GM18867 (cell line): ENCODE measurements around the gene GTPBP3.

Experiments used
- ATAC-seq: cut with Tn5 transposase; IDR thresholded peaks from one replicate; pipeline ENCODE4 v1.9.1; 2021; ENCODE audit warnings: mild to moderate bottlenecking, moderate library complexity; ENCODE audit not compliant: unreplicated experiment

The GTPBP3 gene

DNA sequence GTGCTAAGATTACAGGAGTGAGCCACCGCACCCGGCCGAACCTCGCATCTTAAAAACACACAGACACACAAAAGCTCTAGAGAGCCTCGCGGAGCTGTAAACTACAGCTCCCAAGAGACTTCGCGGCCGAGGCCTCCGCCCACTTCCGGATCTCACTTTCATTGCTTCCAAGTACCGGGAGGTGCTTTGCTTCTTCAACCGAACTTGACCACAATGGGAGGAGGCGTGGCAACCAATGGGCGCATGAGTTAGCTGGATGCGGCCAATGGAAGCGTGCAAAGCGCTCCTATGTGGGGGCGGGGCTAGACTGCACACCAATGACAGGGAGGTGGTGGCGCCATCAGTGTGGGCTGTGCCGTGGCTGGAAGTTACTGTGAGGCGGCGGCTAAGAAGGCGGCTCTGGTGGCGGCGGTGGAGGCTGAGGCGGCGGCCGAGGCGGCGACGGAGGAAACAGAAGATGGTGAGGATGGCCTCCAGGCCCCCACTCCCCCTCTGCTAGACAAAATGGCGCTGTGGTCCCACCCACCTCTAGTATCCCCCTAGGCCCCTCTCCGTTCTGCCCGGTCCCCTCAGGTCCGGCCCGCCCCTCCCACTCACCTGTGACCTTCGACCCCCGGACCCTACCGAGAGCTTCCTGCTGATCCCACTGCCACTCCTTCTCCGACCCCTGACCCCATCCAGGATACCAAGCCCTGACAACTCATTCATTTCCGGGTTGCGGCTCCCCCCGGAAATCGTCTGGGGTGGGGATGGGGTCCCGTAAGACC, 28.0 kb upstream of the GTPBP3 start, which contains the start of gene DDA1:
Gene DDA1, plus strand, starts transcription at position 366 of the 767 bp plus-strand sequence. Its CDS starts 92 bp downstream, at position 458.
- ATAC-seq, result peak; percentile 58

DNA sequence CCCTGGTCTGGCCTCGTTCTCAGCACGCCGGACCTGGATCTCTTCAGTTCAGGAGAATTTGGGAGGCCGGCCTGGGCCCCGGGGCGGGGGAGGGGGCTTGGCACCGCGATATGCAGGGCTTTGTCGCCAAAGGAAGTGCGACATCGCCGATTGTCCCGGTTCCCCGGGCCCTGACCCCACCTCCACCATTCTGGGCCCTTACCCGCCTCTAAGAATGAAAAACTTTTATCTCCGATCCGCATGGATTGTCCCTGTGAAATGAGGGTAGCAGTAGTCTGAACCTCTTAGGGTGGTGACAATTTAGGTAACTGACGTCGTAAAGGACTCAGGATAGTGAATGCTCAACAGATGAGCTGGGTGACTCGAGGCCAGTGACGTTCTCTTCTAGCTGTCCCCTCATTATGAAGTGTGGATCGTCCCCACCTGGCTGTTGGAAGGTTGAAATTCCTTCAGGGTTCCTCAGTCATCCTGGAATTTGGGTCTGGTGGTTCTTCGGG, 27.3 kb upstream of the GTPBP3 start:
- ATAC-seq, result no peak

DNA sequence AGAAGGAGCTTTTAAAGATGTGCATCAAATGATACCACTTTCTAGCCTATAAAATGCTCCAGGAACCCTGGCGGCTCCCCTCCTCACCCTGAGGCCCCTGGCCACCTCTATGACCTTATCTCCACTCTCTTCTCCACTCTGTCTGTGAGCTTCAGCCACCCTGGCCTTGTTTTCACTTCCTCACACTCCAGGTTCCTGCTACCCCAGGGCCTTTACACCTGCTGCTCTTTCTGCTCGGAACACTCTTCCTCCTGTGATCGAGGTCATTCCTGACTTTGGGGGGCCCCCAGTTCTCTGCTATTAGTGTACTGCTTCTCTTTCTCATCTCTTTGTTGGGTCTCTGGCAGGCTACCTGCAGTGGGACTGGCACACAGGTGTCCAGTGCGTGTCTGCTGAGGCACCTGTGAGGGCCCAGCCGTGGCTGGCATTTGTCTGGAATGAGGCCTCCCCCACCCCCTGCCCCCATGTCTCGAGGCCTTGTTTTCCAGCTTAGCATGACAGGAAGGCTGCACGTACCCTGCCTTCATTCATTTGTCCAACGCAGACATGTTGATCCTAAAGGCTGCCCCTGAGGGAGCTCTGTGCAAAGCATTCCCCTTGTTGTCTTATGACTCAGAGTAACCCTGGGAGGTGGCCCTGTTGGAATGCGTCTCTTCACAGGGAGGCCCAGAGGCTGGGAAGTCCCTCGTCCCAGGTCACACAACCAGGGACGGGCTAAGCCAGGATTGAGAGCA, 25.7 kb upstream of the GTPBP3 start:
- ATAC-seq, result no peak

DNA sequence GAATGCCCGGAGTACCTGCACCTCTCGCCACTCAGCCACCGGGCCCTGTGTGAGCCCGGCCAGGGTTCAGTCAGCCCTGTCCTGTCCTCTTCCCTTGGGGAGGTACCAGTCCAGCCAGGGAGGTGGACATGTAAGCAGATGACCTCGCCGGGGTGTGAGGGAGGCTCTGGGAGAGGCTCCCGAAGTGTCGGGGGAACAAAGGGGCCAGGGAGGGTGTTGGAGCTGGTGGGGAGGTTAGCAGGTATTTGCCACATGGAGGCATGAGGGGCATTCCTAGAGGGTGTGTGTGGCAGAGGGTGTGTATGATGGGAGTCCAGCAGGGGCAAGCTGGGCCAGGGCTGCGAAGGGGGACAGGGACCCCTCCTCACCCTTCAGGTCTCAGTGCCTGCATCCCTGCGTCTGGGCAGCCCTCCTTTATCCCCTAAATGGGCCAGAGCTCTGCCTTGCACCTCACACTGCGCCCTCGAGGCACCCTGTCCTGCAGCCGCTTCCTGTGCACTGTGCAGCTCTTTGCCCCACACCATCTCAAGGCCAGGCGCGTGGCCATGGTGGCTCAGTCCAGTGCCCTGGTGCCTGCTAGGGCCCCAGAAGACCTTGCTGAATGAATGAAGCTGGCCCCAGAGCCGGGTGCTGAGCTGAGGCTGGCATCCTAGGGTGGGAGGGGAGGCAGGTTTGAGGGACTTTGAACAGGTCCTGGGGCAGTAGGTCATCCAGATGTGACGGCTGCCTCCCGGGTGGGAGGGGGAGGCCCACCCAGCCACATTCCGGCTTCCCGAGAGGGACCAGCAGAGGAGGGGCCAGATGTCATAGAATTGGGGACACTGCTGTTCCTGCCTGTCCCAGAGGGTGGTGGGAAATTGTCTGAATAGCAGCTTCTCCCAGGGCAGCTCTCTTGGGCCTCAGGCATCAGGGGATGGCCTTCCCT, 24.9 kb upstream of the GTPBP3 start:
- no peak for ATAC-seq

DNA sequence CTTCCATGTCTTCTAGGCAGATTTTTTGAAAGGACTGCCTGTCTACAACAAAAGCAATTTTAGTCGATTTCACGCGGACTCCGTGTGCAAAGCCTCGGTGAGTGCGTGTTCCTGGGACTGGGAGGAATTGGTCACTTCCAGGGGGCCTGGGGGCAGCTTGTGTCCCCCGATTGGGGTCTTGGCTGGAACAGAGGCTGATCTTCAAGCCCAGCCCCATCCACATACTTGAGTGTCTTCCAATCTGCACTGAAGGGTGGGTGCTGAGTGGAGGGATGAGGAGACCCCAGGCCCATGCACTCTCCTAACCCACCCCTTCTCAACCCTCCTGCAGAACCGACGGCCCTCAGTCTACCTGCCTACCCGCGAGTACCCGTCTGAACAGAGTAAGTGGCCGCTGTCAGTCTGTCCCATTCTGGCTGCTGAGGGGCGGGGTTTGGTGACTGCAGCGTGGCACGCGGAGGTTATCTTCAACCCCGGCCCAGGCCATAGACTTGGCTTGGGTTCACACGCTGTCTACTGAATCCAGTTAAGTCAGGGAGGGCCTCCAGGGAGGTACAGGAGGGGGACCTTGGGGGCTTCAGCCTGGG, 23.3 kb upstream of the GTPBP3 start:
- no peak for ATAC-seq

DNA sequence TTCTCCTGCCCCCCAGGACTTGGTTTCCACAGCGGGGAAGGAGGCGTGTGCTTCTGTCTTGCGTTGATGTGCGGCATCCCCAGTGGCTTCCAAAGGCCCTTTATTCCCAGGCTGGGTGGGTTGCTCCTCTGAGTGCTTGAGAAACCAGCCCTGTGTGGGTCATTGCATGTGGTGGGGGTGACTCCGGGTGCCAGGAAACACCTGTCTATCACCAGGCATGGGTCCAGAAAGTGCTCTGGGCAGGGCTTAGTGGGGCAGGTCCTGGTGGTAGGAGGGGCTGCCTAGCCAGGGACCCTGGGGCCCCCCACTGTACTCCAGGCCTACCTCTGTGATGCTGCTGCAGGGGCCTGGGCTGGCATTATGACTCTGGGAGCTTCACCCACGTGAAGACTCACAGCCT, 18.4 kb upstream of the GTPBP3 start:
- no peak for ATAC-seq

DNA sequence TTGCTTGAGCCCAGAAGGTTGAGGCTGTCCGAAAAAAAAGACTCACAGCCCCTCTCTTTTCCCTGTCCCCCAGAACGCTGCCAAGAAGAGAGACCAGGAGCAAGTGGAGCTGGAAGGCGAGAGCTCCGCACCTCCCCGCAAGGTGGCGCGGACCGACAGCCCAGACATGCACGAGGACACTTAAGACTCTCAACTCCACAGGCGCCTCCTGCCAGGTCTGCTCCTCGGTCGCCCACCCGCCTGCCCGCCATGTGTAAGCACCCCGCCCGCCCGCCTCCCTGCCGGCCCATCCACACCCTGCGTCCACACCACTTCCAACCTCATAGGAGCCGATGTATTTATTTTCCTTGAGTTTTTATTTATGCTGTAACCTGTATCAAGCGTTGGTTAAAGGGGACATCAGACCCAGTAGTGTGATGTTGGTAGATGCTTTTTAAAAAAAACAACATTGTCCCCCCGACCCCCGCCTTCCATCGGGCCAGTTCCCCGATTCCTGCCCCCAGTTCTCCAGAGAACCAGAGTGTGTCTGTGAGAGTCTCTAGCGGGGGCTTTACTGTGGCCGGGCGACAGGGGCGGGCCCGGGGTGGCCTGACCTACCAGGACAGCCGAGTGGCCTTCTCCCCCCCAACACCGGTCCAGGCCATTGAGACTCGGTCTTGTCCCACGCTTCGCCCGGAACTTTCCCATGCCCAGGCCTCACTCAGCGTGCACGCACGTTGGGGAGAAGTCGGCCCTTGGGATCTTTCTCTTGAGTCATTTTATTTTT, 17.7 kb upstream of the GTPBP3 start:
- no peak for ATAC-seq

DNA sequence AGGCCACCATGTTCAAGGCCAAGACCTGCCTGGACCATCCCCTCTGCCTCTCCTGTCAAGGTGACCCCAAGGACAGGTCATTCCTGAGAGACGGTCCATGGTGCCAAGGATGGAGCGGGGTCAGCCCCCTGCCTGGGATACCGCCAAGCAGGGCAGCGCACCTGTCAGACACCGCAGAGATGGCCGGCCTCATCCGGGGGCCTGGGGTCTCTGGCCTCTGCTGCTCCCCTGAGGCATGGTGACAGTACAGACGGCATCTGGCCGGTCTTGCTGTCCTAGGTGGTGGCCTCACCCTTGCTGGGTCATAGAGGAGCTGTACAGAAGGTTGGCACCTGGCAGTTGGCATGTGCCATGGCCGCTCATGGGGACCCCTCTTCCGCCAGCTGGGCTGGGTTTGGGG, 16.9 kb upstream of the GTPBP3 start:
- no peak for ATAC-seq

DNA sequence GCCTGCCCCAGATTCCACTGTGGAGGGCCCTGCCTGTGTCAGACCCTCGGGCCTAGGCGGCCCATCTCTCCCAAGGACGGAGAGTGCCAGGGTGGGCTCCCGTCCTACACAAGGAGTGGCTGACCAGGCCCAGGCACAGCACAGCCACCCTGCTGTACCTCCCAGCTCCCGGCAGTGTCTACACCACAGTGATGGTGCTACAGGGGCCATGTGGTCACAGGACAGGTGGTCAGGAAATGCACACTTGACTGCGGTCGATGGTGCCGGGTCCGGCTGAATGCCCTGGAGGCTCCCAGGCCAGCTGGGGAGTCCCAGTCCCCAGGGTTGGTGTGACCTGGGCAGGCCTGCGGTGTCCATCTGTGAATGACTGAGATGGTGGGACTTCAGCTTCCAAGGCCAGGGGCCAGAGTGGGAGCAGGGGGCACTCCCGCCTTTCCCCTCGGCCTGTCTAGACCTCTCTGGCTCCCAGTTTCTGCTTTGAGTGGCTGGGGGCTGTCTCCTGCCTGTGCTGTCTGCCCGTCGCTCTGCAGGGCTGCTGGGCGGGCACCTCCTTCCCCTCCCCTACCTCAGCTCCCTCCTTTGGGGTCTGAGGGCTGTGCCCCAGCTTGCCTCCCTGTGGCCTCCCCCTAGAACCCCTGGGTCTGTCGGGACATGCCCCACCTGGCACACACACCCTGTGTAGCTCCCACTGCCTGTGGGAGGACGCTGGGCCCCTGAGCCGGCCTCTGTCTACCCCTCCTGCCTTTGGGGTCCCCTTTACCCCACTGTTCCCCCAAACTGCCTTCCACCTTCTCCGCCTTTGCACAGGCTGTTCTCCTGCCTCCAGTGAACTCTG, 15.5 kb upstream of the GTPBP3 start:
- no peak for ATAC-seq

DNA sequence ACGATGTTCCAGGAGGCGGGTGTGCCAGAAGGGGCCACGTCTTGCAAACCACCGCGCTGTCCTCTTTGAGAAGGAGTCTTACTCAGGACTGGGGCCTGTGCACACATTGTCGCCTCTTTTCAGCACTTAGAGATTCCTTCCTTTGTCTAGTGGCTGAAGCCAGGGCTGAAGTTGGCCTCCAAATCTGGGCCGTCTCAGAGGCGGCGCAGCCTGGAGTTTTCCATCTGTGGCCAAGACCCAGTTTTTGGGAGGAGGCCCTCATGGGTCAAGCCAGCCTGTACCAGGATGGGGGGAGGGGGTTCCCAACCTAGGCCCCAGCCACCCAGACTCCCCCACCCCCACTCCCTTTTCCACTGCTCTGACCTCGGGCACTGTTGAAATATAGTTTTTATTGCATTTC, 14.5 kb upstream of the GTPBP3 start:
- no peak for ATAC-seq

DNA sequence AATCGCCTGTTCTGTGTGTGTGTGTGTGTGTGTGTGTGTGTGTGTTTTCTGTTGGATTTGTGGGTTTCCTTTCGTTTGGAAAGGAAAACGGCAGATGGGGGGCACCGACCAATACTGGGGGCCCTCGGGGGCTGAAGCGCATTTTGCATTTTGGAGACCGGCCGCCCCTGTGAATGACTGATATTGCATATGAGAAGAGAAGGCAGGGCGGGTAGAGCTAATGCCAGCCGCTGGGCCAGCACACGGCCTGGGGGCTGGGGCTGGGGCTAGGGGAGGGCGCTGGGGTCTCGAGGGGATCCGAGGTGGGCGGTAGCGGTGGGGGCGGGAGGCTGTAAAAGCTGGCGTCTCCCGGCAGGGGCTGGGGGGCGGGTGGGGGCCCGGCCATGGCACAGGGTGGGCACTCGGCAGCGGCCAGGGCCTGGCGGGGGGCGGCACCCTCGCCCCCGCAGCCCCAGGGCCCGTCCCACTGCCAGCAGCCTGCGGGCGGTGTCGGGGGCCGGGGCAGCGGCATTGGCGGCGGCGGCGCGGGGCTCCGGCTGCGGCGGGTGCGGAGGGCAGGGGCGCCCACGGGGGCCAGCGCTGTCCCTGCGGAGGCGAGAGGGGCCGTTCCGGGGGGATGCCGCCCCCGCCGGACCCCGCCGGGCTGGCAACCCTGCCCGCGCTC, 13.9 kb upstream of the GTPBP3 start:
- no peak for ATAC-seq

DNA sequence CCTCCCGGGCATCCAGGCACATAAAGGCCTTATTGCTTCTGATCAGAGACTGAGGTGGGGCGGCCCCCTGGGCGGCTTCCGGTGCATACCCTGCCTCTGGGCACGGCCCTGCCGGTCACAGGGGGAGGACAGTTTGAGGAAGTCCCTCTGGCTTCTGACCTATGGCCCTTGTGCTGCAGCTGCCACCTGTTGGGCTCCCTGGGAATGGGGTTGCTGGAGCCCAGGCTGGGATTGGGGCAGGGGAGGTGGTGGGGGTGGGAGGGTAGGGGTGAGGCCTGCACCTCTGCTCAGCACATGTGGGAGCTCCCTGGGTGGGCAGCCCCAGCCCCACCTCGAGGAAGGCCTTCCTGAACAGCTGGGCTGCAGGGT, 13.4 kb upstream of the GTPBP3 start:
- no peak for ATAC-seq

DNA sequence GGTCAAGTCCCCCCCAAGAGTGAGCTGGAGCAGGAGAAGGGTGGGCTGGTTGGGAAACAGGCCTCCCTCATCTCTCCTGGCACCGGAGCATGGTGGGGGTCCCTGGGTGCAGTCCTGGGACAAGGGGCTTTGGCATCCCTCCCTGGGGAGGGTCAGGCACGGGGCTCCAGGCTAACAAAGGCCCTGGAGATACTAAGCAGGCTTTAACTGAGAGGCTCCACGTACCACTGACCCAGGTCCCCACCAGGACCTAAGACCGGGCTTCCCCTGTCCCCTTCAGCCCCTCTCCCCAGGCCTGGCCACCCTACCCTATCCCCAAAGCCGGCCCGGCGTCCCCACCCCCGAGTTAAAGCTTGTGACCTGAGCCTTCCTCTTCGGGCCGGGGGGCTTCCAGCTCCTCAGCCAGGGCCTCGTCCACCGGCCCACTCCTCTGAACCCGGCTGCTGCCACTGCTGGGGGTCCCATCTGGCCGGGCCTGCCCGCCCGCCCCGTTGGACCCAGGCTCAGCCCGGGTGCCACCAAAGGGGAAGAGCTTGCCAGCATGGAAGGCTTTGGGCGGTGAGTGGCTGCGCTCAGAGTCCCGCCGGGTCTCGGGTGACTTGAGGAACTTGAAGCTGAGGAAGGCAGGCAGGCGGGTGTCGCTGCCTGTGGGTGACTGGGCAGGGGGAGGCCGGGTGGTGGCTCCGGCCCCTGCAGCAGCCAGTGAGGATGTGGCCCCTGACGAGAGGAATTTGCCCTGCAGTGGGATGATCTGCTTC, 12.8 kb upstream of the GTPBP3 start:
- ATAC-seq, result no peak

DNA sequence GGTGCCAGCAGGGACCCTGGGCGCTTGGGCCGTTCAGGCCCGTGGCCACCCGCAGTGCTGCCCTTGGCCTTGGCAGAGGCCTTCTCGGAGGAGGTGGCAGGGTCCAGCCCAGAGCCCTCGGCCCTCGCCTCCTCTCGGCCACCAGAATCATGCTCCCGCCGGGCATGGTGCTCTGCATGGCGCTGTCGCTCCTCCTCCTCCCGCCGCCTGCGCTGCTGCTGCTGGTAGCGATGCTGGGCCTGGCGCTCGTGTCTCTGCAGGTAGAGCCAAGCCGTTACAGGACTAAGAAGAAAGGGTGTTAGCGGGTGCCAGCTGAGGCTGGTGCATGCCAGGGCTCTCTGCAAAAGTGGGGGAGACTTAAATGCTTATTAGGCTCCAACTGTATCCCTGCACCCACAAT, 12.2 kb upstream of the GTPBP3 start:
- no peak for ATAC-seq

DNA sequence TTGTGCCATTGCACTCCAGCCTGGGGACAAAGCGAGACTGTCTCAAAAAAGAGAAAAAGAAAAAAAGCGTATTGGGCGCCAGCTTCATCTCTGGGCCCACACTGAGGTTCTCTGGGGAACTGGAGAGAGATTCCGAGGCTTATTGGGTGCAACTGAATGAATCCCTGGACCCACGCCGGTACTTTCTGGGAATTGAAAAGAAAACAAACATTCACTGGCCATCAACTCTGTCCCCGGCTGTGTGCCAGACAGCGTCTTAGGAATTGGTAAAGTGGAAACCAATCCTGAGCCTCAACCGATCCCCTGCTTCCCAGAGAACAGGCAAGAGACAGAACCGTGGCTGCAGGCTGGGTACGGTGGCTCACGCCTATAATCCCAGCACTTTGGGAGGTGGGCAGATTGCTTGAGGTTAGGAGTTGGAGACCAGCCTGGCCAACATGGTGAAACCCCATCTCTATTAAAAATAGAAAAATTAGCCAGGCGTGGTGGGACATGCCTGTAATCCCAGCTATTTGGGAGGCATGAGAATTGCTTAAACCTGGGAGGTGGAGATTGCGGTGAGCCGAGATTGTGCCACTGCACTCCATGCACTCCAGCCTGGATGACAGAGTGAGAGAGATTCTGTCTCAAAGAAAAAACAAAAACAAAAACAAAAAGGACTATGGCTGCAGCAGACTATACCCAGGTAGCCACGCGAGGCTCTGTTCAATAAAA, 11.3 kb upstream of the GTPBP3 start:
- ATAC-seq, result no peak

DNA sequence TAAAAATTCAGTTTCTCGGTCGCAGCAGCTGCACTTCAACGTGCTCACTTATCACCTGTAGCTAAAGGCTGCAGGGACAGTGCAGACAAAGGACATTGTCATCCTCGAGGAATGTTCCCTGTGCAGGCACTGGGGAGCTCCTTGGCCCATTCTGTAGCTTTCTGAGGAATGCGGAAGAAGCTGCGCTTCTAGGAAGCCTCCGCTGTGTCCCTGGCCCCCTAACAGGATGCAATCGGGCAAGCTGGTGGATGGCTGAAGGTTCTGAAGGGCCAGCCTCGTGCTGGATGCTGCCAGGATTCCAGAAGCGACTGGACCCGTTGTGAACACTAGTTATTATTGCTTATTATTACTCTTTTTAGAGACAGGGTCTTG, 10.8 kb upstream of the GTPBP3 start:
- ATAC-seq, result no peak

DNA sequence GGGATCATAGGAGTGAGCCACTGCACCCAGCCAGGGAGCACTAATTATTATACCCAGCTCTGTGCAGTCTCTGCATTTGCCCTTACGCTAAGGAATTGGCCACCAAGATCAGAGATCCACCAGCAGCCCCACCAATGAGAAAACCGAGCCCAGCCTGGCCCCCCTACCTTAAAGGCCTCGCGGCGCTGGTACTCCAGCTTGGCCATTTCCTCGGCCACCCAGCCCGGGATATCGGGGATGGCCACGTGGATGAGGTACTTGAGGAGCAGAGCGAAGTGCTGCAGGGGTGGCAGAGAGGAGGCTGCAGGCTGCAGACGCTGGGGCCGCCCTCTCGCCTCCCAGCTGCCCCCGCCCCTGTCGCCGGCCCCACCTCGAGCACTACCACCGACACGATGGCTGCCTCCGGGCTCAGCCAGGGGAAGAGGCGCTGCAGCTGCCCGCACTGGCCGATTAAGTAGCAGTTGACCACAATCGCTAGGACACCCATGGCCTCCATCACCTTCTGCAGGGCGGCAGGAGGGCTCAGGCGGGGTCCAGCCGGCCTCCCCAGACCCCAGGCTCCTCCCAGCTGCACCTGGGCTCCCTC, 10.2 kb upstream of the GTPBP3 start:
- no peak for ATAC-seq
